Measurements from ENCODE around the gene SMIM12. TPM values are rescaled to one million over a fixed set of nuclear protein-coding genes. Genes with fewer than 3 reads are reported as not detected.
A peak's percentile ranks its signal among the peaks of the same experiment; 100 is the strongest.

SMIM12 gene
- polyA plus RNA-seq, 1 experiment, result 41.7 TPM

- no peak overlapping the region for H3K4me3 ChIP-seq (ENCODE audit: low read depth, low read length)
- CTCF ChIA-PET, result interaction anchor here (1.3 kb wide), 1 partner anchor 28 kb away, joined by 3 read pairs; the partner anchor contains the start of gene SMIM12
- peaks cover 6% of the 10 kb centered on the region; the same call in 1 of the 2 replicates for H3K9me3 ChIP-seq (ENCODE audit: control insufficient read depth, insufficient read depth, low read length)
- no peak overlapping the region for H3K27ac ChIP-seq (ENCODE audit: low read depth, low read length)
- peaks cover 20% of the 10 kb centered on the region for H3K27me3 ChIP-seq (ENCODE audit: control insufficient read depth, insufficient read depth, low read length)
- no peak for DNase-seq (ENCODE audit: low read depth, low spot score)
- POLR2A ChIA-PET, result no interaction called here
- no peak for TF ChIP-seq CTCF (IDR thresholded peaks at IDR 0.05; ENCODE audit: low read depth, low read length)
Observed at GRCh38 chr1:34887593-34887992, 28.0 kb upstream of the SMIM12 start.

GRCh38 chr1:34885405-34886247 lies 26.1 kb upstream of the SMIM12 start:
- Histone ChIP-seq H3K27me3 (ENCODE audit: control insufficient read depth, insufficient read depth, low read length) (peaks cover 21% of the 10 kb centered on the region), H3K27ac (ENCODE audit: low read depth, low read length) (no peak overlapping the region), H3K4me3 (ENCODE audit: low read depth, low read length) (peak overlapping the region; percentile 50), H3K9me3 (ENCODE audit: control insufficient read depth, insufficient read depth, low read length) (peaks cover 6% of the 10 kb centered on the region; the same call in 1 of the 2 replicates)
- CTCF ChIA-PET, result interaction anchor here (0.9 to 1.0 kb wide), 2 partner anchors 26 to 33 kb away, joined by 3 to 5 read pairs; no protein-coding TSS in a partner anchor
- DNase-seq (ENCODE audit: low read depth, low spot score), result no peak
- POLR2A ChIA-PET, result interaction anchor here (1.0 kb wide), 1 partner anchor 26 kb away, joined by 3 read pairs; the partner anchor contains the start of gene SMIM12
- no peak for TF ChIP-seq CTCF (IDR thresholded peaks at IDR 0.05; ENCODE audit: low read depth, low read length)

- TF ChIP-seq CTCF (IDR thresholded peaks at IDR 0.05; ENCODE audit: low read depth, low read length), result no peak
- ChIA-PET POLR2A (interaction anchor here (1.0 kb wide), 1 partner anchor 25 kb away, joined by 3 read pairs; the partner anchor contains the start of gene SMIM12), CTCF (interaction anchor here (0.9 kb wide), 1 partner anchor 32 kb away, joined by 5 read pairs; no protein-coding TSS in a partner anchor)
- H3K27me3 ChIP-seq (ENCODE audit: control insufficient read depth, insufficient read depth, low read length), result peaks cover 21% of the 10 kb centered on the region
- peaks cover 6% of the 10 kb centered on the region; the same call in 1 of the 2 replicates for H3K9me3 ChIP-seq (ENCODE audit: control insufficient read depth, insufficient read depth, low read length)
- no peak overlapping the region for H3K27ac ChIP-seq (ENCODE audit: low read depth, low read length)
- H3K4me3 ChIP-seq (ENCODE audit: low read depth, low read length), result no peak overlapping the region
- DNase-seq (ENCODE audit: low read depth, low spot score), result no peak
Observed at GRCh38 chr1:34884961-34885360, 25.4 kb upstream of the SMIM12 start.

- POLR2A ChIA-PET, result no interaction called here
- CTCF ChIA-PET, result interaction anchor here (0.9 kb wide), 1 partner anchor 32 kb away, joined by 5 read pairs; no protein-coding TSS in a partner anchor
- no peak for DNase-seq (ENCODE audit: low read depth, low spot score)
- Histone ChIP-seq H3K27me3 (ENCODE audit: control insufficient read depth, insufficient read depth, low read length) (peaks cover 19% of the 10 kb centered on the region), H3K4me3 (ENCODE audit: low read depth, low read length) (no peak overlapping the region), H3K27ac (ENCODE audit: low read depth, low read length) (no peak overlapping the region), H3K9me3 (ENCODE audit: control insufficient read depth, insufficient read depth, low read length) (peaks cover 6% of the 10 kb centered on the region; the same call in 1 of the 2 replicates)
- no peak for TF ChIP-seq CTCF (IDR thresholded peaks at IDR 0.05; ENCODE audit: low read depth, low read length)
Observed at GRCh38 chr1:34884536-34884935, 25.0 kb upstream of the SMIM12 start.

GRCh38 chr1:34879230-34879629 lies 19.7 kb upstream of the SMIM12 start:
- DNase-seq (ENCODE audit: low read depth, low spot score), result no peak
- peaks cover 19% of the 10 kb centered on the region for H3K27me3 ChIP-seq (ENCODE audit: control insufficient read depth, insufficient read depth, low read length)
- ChIA-PET POLR2A (no interaction called here), CTCF (interaction anchor here (1.6 kb wide), 1 partner anchor 12 kb away, joined by 3 read pairs; no protein-coding TSS in a partner anchor)
- H3K4me3 ChIP-seq (ENCODE audit: low read depth, low read length), result no peak overlapping the region
- no peaks in the 10 kb centered on the region for H3K9me3 ChIP-seq (ENCODE audit: control insufficient read depth, insufficient read depth, low read length)
- TF ChIP-seq CTCF (IDR thresholded peaks at IDR 0.05; ENCODE audit: low read depth, low read length), result no peak
- H3K27ac ChIP-seq (ENCODE audit: low read depth, low read length), result no peak overlapping the region
